ES-I3 (cell line): Measurements from ENCODE around the gene C1orf216.
"Not testable (repeated sequence)": the region's sequence is repeated elsewhere in the genome, so short reads cannot be mapped to it uniquely, and the experiment has no call there.

ENCODE experiments used
- H3K36me3 ChIP-seq: 2 replicates; pipeline ENCODE4 v1.6.1; 2013; ENCODE audit warnings: mild to moderate bottlenecking, low read length, control low read depth, moderate library complexity; ENCODE audit not compliant: insufficient read depth
- H3K4me1 ChIP-seq: 2 replicates; pipeline ENCODE4 v1.6.1; 2013; ENCODE audit warnings: mild to moderate bottlenecking, control low read depth, low read length; ENCODE audit not compliant: insufficient read depth
- H3K9ac ChIP-seq: 2 replicates; pipeline ENCODE4 v1.6.1; 2013; ENCODE audit warnings: low read depth, mild to moderate bottlenecking, low read length, moderate library complexity
- H3K9me3 ChIP-seq: 2 replicates; pipeline ENCODE4 v1.6.1; 2013; ENCODE audit warnings: mild to moderate bottlenecking, low read length, moderate library complexity; ENCODE audit not compliant: control insufficient read depth, insufficient read depth

C1orf216 gene

GRCh38 chr1:35715568-35716002, 3.1 kb downstream of the C1orf216 start:
- no peaks in the 10 kb centered on the region for H3K9me3 ChIP-seq
- no peaks in the 10 kb centered on the region for H3K36me3 ChIP-seq
- 0 out of 2 replicates have a peak, but pooled peaks cover 5% of the 10 kb centered on the region for H3K4me1 ChIP-seq
- no peak overlapping the region for H3K9ac ChIP-seq

- Histone ChIP-seq H3K4me1 (0 out of 2 replicates have a peak, but pooled peaks cover 5% of the 10 kb centered on the region), H3K9ac (no peak overlapping the region), H3K36me3 (no peaks in the 10 kb centered on the region), H3K9me3 (no peaks in the 10 kb centered on the region)
These were observed 3.6 kb downstream of the C1orf216 start for GRCh38 chr1:35714921-35715567.

- not testable (repeated sequence) for H3K9me3 ChIP-seq, H3K36me3 ChIP-seq, H3K9ac ChIP-seq
- H3K4me1 ChIP-seq, result peaks cover 10% of the 10 kb centered on the region; the same call in 1 of the 2 replicates
These were observed 7.6 kb downstream of the C1orf216 start for GRCh38 chr1:35711098-35711497.

- H3K4me1 ChIP-seq, result peaks cover 10% of the 10 kb centered on the region; the same call in 1 of the 2 replicates
- no peaks in the 10 kb centered on the region for H3K9me3 ChIP-seq
- peak overlapping the region; percentile 70; the same call in 1 of the 2 replicates for H3K9ac ChIP-seq
- no peaks in the 10 kb centered on the region for H3K36me3 ChIP-seq
These were observed 9.7 kb downstream of the C1orf216 start for GRCh38 chr1:35708952-35709351.

GRCh38 chr1:35708441-35708921, 10.2 kb downstream of the C1orf216 start:
- Histone ChIP-seq H3K9me3 (no peaks in the 10 kb centered on the region), H3K36me3 (no peaks in the 10 kb centered on the region), H3K4me1 (peaks cover 10% of the 10 kb centered on the region; the same call in 1 of the 2 replicates), H3K9ac (peak overlapping the region; percentile 70)

- Histone ChIP-seq H3K4me1 (peaks cover 14% of the 10 kb centered on the region), H3K9me3 (no peaks in the 10 kb centered on the region), H3K36me3 (no peaks in the 10 kb centered on the region), H3K9ac (peak overlapping the region; percentile 70)
These were observed 10.9 kb downstream of the C1orf216 start for GRCh38 chr1:35707601-35708440.

GRCh38 chr1:35706846-35707600, 11.7 kb downstream of the C1orf216 start:
- peak overlapping the region; percentile 70 for H3K9ac ChIP-seq
- H3K36me3 ChIP-seq, result no peaks in the 10 kb centered on the region
- peaks cover 16% of the 10 kb centered on the region for H3K4me1 ChIP-seq
- H3K9me3 ChIP-seq, result no peaks in the 10 kb centered on the region

GRCh38 chr1:35702508-35702907, 16.2 kb downstream of the C1orf216 start:
- Histone ChIP-seq H3K9ac (peak overlapping the region; percentile 22; the same call in 1 of the 2 replicates), H3K9me3 (no peaks in the 10 kb centered on the region), H3K4me1 (peaks cover 10% of the 10 kb centered on the region), H3K36me3 (no peaks in the 10 kb centered on the region)

- H3K36me3 ChIP-seq, H3K9me3 ChIP-seq, H3K9ac ChIP-seq: not testable (repeated sequence)
- peaks cover 10% of the 10 kb centered on the region for H3K4me1 ChIP-seq
These were observed 19.5 kb downstream of the C1orf216 start for GRCh38 chr1:35699152-35699551.

GRCh38 chr1:35692317-35692716, 26.4 kb downstream of the C1orf216 start:
- peaks cover 4% of the 10 kb centered on the region; the same call in 1 of the 2 replicates for H3K4me1 ChIP-seq
- no peaks in the 10 kb centered on the region for H3K36me3 ChIP-seq

GRCh38 chr1:35691571-35692220, 27.0 kb downstream of the C1orf216 start:
- Histone ChIP-seq H3K4me1 (peaks cover 4% of the 10 kb centered on the region; the same call in 1 of the 2 replicates), H3K9me3 (no peaks in the 10 kb centered on the region), H3K9ac (no peak overlapping the region), H3K36me3 (no peaks in the 10 kb centered on the region)

More at GRCh38 chr1:35692317-35692716, 26.4 kb downstream of the C1orf216 start:
- Histone ChIP-seq H3K9ac (no peak overlapping the region), H3K9me3 (no peaks in the 10 kb centered on the region)

GRCh38 chr1:35691080-35691479, 27.6 kb downstream of the C1orf216 start:
- H3K36me3 ChIP-seq, result no peaks in the 10 kb centered on the region
- H3K4me1 ChIP-seq, result peaks cover 4% of the 10 kb centered on the region; the same call in 1 of the 2 replicates

GRCh38 chr1:35690103-35690502, 28.6 kb downstream of the C1orf216 start:
- H3K9me3 ChIP-seq, H3K9ac ChIP-seq, H3K36me3 ChIP-seq, H3K4me1 ChIP-seq: not testable (repeated sequence)

More at GRCh38 chr1:35691080-35691479, 27.6 kb downstream of the C1orf216 start:
- Histone ChIP-seq H3K9me3 (no peaks in the 10 kb centered on the region), H3K9ac (no peak overlapping the region)
